ENCODE results near the gene KSR2.

The KSR2 gene

GRCh38 chr12:117832459-117833457 lies 136.0 kb downstream of the KSR2 start:
- no peak for FAIRE-seq

GRCh38 chr12:117830471-117830870 lies 138.3 kb downstream of the KSR2 start:
- FAIRE-seq (no peak), DNase-seq (ENCODE audit: insufficient read length) (no peak)
- no peak for TF ChIP-seq TAF1 (IDR thresholded peaks at IDR 0.05; ENCODE audit: borderline replicate concordance, low read depth, low read length)
- no peak for TF ChIP-seq POLR2AphosphoS5 (IDR thresholded peaks at IDR 0.05; ENCODE audit: low read depth, low read length)
- TF ChIP-seq POLR2A (IDR thresholded peaks at IDR 0.05; ENCODE audit: low read depth, low read length): no peak

More at GRCh38 chr12:117832459-117833457, 136.0 kb downstream of the KSR2 start:
- TF ChIP-seq POLR2AphosphoS5 (IDR thresholded peaks at IDR 0.05; ENCODE audit: low read depth, low read length): no peak
- no peak for TF ChIP-seq TAF1 (IDR thresholded peaks at IDR 0.05; ENCODE audit: borderline replicate concordance, low read depth, low read length)
- no peak for TF ChIP-seq POLR2A (IDR thresholded peaks at IDR 0.05; ENCODE audit: low read depth, low read length)
- no peak for DNase-seq (ENCODE audit: insufficient read length)

- DNase-seq (ENCODE audit: insufficient read length) (no peak), FAIRE-seq (no peak)
- TF ChIP-seq POLR2AphosphoS5 (IDR thresholded peaks at IDR 0.05; ENCODE audit: low read depth, low read length): no peak
- no peak for TF ChIP-seq TAF1 (IDR thresholded peaks at IDR 0.05; ENCODE audit: borderline replicate concordance, low read depth, low read length)
- TF ChIP-seq POLR2A (IDR thresholded peaks at IDR 0.05; ENCODE audit: low read depth, low read length): no peak
Measured at GRCh38 chr12:117829108-117829507, 139.7 kb downstream of the KSR2 start.

- DNase-seq (ENCODE audit: insufficient read length) (no peak), FAIRE-seq (no peak)
- TF ChIP-seq TAF1 (IDR thresholded peaks at IDR 0.05; ENCODE audit: borderline replicate concordance, low read depth, low read length) (no peak), POLR2A (IDR thresholded peaks at IDR 0.05; ENCODE audit: low read depth, low read length) (no peak), POLR2AphosphoS5 (IDR thresholded peaks at IDR 0.05; ENCODE audit: low read depth, low read length) (no peak)
Measured at GRCh38 chr12:117827660-117828059, 141.1 kb downstream of the KSR2 start.

GRCh38 chr12:117825827-117826226 lies 143.0 kb downstream of the KSR2 start:
- TF ChIP-seq POLR2A (IDR thresholded peaks at IDR 0.05; ENCODE audit: low read depth, low read length): no peak
- no peak for FAIRE-seq
- DNase-seq (ENCODE audit: insufficient read length): no peak

- no peak for DNase-seq (ENCODE audit: insufficient read length)
- FAIRE-seq: no peak
- no peak for TF ChIP-seq POLR2A (IDR thresholded peaks at IDR 0.05; ENCODE audit: low read depth, low read length)
- no peak for TF ChIP-seq TAF1 (IDR thresholded peaks at IDR 0.05; ENCODE audit: borderline replicate concordance, low read depth, low read length)
- no peak for TF ChIP-seq POLR2AphosphoS5 (IDR thresholded peaks at IDR 0.05; ENCODE audit: low read depth, low read length)
Measured at GRCh38 chr12:117821480-117822175, 147.2 kb downstream of the KSR2 start.

GRCh38 chr12:117820216-117820907 lies 148.4 kb downstream of the KSR2 start:
- DNase-seq (ENCODE audit: insufficient read length): no peak
- TF ChIP-seq POLR2AphosphoS5 (IDR thresholded peaks at IDR 0.05; ENCODE audit: low read depth, low read length) (no peak), POLR2A (IDR thresholded peaks at IDR 0.05; ENCODE audit: low read depth, low read length) (no peak), TAF1 (IDR thresholded peaks at IDR 0.05; ENCODE audit: borderline replicate concordance, low read depth, low read length) (no peak)
- FAIRE-seq: no peak

- DNase-seq (ENCODE audit: insufficient read length) (no peak), FAIRE-seq (no peak)
- TF ChIP-seq POLR2A (IDR thresholded peaks at IDR 0.05; ENCODE audit: low read depth, low read length) (no peak), TAF1 (IDR thresholded peaks at IDR 0.05; ENCODE audit: borderline replicate concordance, low read depth, low read length) (no peak), POLR2AphosphoS5 (IDR thresholded peaks at IDR 0.05; ENCODE audit: low read depth, low read length) (no peak)
Measured at GRCh38 chr12:117819160-117819559, 149.6 kb downstream of the KSR2 start.

- no peak for FAIRE-seq
- TF ChIP-seq TAF1 (IDR thresholded peaks at IDR 0.05; ENCODE audit: borderline replicate concordance, low read depth, low read length) (no peak), POLR2A (IDR thresholded peaks at IDR 0.05; ENCODE audit: low read depth, low read length) (no peak), POLR2AphosphoS5 (IDR thresholded peaks at IDR 0.05; ENCODE audit: low read depth, low read length) (no peak)
- DNase-seq (ENCODE audit: insufficient read length): no peak
Measured at GRCh38 chr12:117818400-117818799, 150.4 kb downstream of the KSR2 start.

GRCh38 chr12:117809509-117809908 lies 159.3 kb downstream of the KSR2 start:
- DNase-seq (ENCODE audit: insufficient read length) (no peak), FAIRE-seq (no peak)
- TF ChIP-seq POLR2A (IDR thresholded peaks at IDR 0.05; ENCODE audit: low read depth, low read length) (no peak), TAF1 (IDR thresholded peaks at IDR 0.05; ENCODE audit: borderline replicate concordance, low read depth, low read length) (no peak), POLR2AphosphoS5 (IDR thresholded peaks at IDR 0.05; ENCODE audit: low read depth, low read length) (no peak)

- TF ChIP-seq POLR2A (IDR thresholded peaks at IDR 0.05; ENCODE audit: low read depth, low read length): no peak
- TF ChIP-seq POLR2AphosphoS5 (IDR thresholded peaks at IDR 0.05; ENCODE audit: low read depth, low read length): no peak
- no peak for TF ChIP-seq TAF1 (IDR thresholded peaks at IDR 0.05; ENCODE audit: borderline replicate concordance, low read depth, low read length)
- DNase-seq (ENCODE audit: insufficient read length) (no peak), FAIRE-seq (no peak)
Measured at GRCh38 chr12:117807946-117808345, 160.8 kb downstream of the KSR2 start.

All from GM12892 (cell line).